HepG2 (cell line): Measurements from ENCODE around the gene FKBP14. TPM values are rescaled to one million over a fixed set of nuclear protein-coding genes. Genes with fewer than 3 reads are reported as not detected.

Source experiments
- ATAC-seq: fragments of 200-7000 bp; cut with Tn5 transposase; 3 replicates; pipeline ENCODE4 v1.9.1; 2020; ENCODE audit warnings: mild to moderate bottlenecking, moderate library complexity
- BruUV-seq: library from RNA; stranded (reverse); fragments of 400-500 nt; replicated peaks from 2 replicates; lab custom pipeline; 2021; lab: Mats Ljungman, UMichigan
- CTCF ChIA-PET: fragments of 300-600 bp; formaldehyde crosslinking; extraction: SDS; loops from one replicate; lab custom pipeline; 2021; ENCODE audit warnings: low total read pairs, inconsistent platforms, low intra/inter-chr PET ratio; lab: Yijun Ruan, JAX
- POLR2A ChIA-PET: fragments of 350-600 bp; sonication (Branson Sonifier 250); formaldehyde crosslinking; loops from one replicate; lab custom pipeline; 2020; ENCODE audit warnings: antibody characterized with exemption, inconsistent platforms; lab: Yijun Ruan, JAX
- DNase-seq: peaks from one replicate; pipeline ENCODE4 v3.0.0-alpha.2; 2015; ENCODE audit warnings: low spot score
- FAIRE-seq: peaks from 3 replicates; lab custom pipeline; 2011; peaks lifted over from hg19 to GRCh38; lab: Jason Lieb, UNC
- H2AFZ ChIP-seq: one replicate; pipeline ENCODE4 v1.6.1; 2011; ENCODE audit warnings: low read length, inconsistent platforms
- H3K27ac ChIP-seq: fragments of 300-600 bp; 3 replicates; pipeline ENCODE4 v1.8.0; 2011; ENCODE audit warnings: mixed run types, mild to moderate bottlenecking, mixed read lengths, low read length, inconsistent platforms; ENCODE audit not compliant: insufficient read depth; ENCODE audit errors: extremely low read length
- H3K27me3 ChIP-seq, 2 experiments: fragments of 200-600 bp in 1 of 2; 2 replicates in 1 of 2; 3 replicates in 1 of 2; pipeline versions ENCODE4 v1.6.0 to v1.8.0; 2011; ENCODE audit warnings: low read length in 2 of 2, mild to moderate bottlenecking in 2 of 2, moderate library complexity in 2 of 2, inconsistent platforms in 1 of 2; ENCODE audit not compliant: insufficient read depth in 2 of 2, control insufficient read depth in 1 of 2
- H3K36me3 ChIP-seq, 2 experiments: fragments of 200-600 bp in 1 of 2; replicated peaks in 1 of 2; 2 replicates in 1 of 2; 3 replicates in 1 of 2; pipeline versions ENCODE4 v1.5.1 to v1.8.0; 2011; ENCODE audit warnings: low read length in 2 of 2, inconsistent platforms in 1 of 2; ENCODE audit not compliant: insufficient read depth in 2 of 2, control insufficient read depth in 1 of 2
- H3K4me1 ChIP-seq: 2 replicates; pipeline ENCODE4 v1.5.1; 2012; ENCODE audit warnings: low read length, inconsistent platforms; ENCODE audit not compliant: insufficient read depth
- H3K4me2 ChIP-seq: 2 replicates; pipeline ENCODE4 v1.6.0; 2011; ENCODE audit warnings: low read depth, low read length, inconsistent platforms
- H3K4me3 ChIP-seq, 3 experiments: fragments of 200-600 bp in 1 of 3; sonication (generic), shearing (Covaris generic) in 1 of 3; replicated peaks in 1 of 3; 2 replicates each; pipeline ENCODE4 v1.5.1; 2011 to 2016; ENCODE audit warnings: low read length in 3 of 3, inconsistent platforms in 2 of 3, low read depth in 2 of 3, mild to moderate bottlenecking in 2 of 3, control low read depth in 1 of 3, mixed read lengths in 1 of 3; ENCODE audit not compliant: insufficient read depth in 1 of 3
- H3K79me2 ChIP-seq: one replicate; pipeline ENCODE4 v1.6.1; 2011; ENCODE audit warnings: low read length, inconsistent platforms; ENCODE audit not compliant: insufficient read depth
- H3K9ac ChIP-seq: 2 replicates; pipeline ENCODE4 v1.6.0; 2011; ENCODE audit warnings: mild to moderate bottlenecking, low read depth, low read length, inconsistent platforms; ENCODE audit not compliant: insufficient read depth
- H3K9me3 ChIP-seq: 2 replicates; pipeline ENCODE4 v1.5.1; 2012; ENCODE audit warnings: mild to moderate bottlenecking, low read length
- H4K20me1 ChIP-seq: 2 replicates; pipeline ENCODE4 v1.6.0; 2011; ENCODE audit warnings: inconsistent platforms, mild to moderate bottlenecking, low read length, moderate library complexity; ENCODE audit not compliant: insufficient read depth
- KMT2B ChIP-seq: IDR thresholded peaks from 2 replicates; pipeline ENCODE4 v1.6.1; 2016; ENCODE audit warnings: missing genetic modification reagents, missing compliant biosample characterization
- RCOR2 ChIP-seq: IDR thresholded peaks from 2 replicates; pipeline ENCODE4 v1.6.1; 2016; ENCODE audit warnings: missing biosample characterization, missing genetic modification reagents
- SRY ChIP-seq: sonication (generic); formaldehyde crosslinking; IDR thresholded peaks from 2 replicates; pipeline ENCODE4 v1.8.0; 2022; ENCODE audit warnings: mild to moderate bottlenecking, missing genetic modification reagents
- in situ Hi-C: cut with HindIII; loops from 2 replicates; pipeline ENCODE4 v1.10.0; 2017; ENCODE audit warnings: low pct_unique_long_range_greater_than_20kb; ENCODE audit not compliant: extremely low pct_ligation_motif_present
- intact Hi-C: fragments of 100-400 bp; cut with micrococcal nuclease; formaldehyde crosslinking; loops from one replicate; pipeline ENCODE4 v1.10.0; 2022; ENCODE audit not compliant: unreplicated experiment
- polyA plus RNA-seq, 8 experiments: library from polyadenylated mRNA; depleted of rRNA in 3 of 8; stranded (reverse) in 7 of 8; unstranded in 1 of 8; fragments of >200 nt; fragmentation: Illumina TruSeq in 4 of 8; extraction: Trizol in 4 of 8; gene quantifications; 2 replicates each; pipeline versions ENCODE4 v1.2.1 to v1.2.3, GENCODE V29; 2011 to 2016; ENCODE audit warnings: low read depth in 4 of 8, missing spikeins in 1 of 8, mixed read lengths in 1 of 8; ENCODE audit not compliant: insufficient read depth in 1 of 8
- total RNA-seq, 5 experiments: library from RNA; depleted of rRNA; stranded (reverse); fragments of >200 nt; fragmentation: Illumina TruSeq; extraction: Trizol; gene quantifications; 2 replicates each; pipeline ENCODE4 v1.2.3, GENCODE V29; 2016; ENCODE audit warnings: low read depth in 1 of 5
- TF ChIP-seq, protein P1 (sequence below), 2 experiments: fragments of 450-650 bp in 1 of 2; sonication (generic) in 1 of 2; formaldehyde crosslinking in 1 of 2; IDR thresholded peaks; 2 replicates each; pipeline versions ENCODE4 v1.6.1 to v1.8.0; 2016 to 2022; ENCODE audit warnings: antibody characterized with exemption in 1 of 2, mild to moderate bottlenecking in 1 of 2, missing genetic modification reagents in 1 of 2
- TF ChIP-seq, protein P2 (sequence below): sonication (generic); formaldehyde crosslinking; IDR thresholded peaks from 2 replicates; pipeline ENCODE4 v1.8.0; 2023; ENCODE audit warnings: mild to moderate bottlenecking, missing genetic modification reagents
- TF ChIP-seq, protein P3 (sequence below): sonication (generic); formaldehyde crosslinking; conservative IDR thresholded peaks from 2 replicates; pipeline ENCODE4 v1.5.0; 2020; ENCODE audit warnings: missing genetic modification reagents
- TF ChIP-seq, protein P4 (sequence below): sonication (generic); formaldehyde crosslinking; IDR thresholded peaks from 2 replicates; pipeline ENCODE4 v1.5.0; 2020; ENCODE audit warnings: missing genetic modification reagents

Gene FKBP14
- total and polyA plus RNA-seq, 2 of the 13 experiments (the other 11 are each of a cell fraction or from before 2014, with no cell fraction given) = 20.0 to 32.3 TPM

DNA sequence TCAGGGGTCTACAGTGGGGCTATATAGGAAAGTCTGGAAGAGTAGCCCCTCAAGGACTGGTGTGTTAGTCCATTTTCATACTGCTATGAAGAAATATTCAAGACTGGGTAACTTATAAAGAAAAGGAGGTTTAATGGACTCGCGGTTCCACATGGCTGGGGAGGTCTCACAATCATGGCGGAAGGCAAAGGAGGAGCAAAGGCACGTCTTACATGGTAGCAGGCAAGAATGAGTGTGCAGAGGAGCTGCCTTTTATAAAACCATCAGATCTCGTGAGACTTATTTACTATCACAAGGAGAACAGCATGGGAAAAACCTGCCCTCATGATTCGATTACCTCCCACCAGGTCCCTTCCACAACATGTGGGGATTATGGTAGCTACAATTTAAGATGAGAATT is 3.0 kb downstream of the FKBP14 start (continued):
- TF ChIP-seq, protein P1, sequence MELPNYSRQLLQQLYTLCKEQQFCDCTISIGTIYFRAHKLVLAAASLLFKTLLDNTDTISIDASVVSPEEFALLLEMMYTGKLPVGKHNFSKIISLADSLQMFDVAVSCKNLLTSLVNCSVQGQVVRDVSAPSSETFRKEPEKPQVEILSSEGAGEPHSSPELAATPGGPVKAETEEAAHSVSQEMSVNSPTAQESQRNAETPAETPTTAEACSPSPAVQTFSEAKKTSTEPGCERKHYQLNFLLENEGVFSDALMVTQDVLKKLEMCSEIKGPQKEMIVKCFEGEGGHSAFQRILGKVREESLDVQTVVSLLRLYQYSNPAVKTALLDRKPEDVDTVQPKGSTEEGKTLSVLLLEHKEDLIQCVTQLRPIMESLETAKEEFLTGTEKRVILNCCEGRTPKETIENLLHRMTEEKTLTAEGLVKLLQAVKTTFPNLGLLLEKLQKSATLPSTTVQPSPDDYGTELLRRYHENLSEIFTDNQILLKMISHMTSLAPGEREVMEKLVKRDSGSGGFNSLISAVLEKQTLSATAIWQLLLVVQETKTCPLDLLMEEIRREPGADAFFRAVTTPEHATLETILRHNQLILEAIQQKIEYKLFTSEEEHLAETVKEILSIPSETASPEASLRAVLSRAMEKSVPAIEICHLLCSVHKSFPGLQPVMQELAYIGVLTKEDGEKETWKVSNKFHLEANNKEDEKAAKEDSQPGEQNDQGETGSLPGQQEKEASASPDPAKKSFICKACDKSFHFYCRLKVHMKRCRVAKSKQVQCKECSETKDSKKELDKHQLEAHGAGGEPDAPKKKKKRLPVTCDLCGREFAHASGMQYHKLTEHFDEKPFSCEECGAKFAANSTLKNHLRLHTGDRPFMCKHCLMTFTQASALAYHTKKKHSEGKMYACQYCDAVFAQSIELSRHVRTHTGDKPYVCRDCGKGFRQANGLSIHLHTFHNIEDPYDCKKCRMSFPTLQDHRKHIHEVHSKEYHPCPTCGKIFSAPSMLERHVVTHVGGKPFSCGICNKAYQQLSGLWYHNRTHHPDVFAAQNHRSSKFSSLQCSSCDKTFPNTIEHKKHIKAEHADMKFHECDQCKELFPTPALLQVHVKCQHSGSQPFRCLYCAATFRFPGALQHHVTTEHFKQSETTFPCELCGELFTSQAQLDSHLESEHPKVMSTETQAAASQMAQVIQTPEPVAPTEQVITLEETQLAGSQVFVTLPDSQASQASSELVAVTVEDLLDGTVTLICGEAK (IDR thresholded peaks at IDR 0.05) = no peak
- TF ChIP-seq, protein P1 (CRISPR knock-in tag; IDR thresholded peaks at IDR 0.05) = no peak

DNA sequence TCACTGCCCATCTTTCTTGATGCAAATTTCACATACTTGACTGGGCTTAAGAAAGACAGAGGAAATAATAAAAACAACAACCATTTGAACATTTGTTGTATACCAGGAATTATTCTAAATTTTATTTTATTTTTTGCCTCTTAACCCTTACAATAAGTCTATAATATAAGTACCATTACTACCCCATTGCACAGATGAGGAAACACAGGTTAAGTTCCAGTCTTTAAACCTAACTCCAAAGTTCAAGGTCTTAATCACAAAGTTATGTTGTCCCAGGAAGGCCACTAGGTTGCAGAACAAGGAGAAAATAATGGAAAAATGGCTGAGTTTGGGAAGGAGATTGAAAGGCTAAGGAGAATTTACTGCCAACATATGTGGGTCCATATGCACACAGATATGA is 3.5 kb downstream of the FKBP14 start:
- Histone ChIP-seq H3K79me2 (peaks cover 44% of the 10 kb centered on the region), H3K27me3 (no peaks in the 10 kb centered on the region; a peak in 1 of 5 replicates), H2AFZ (no peak overlapping the region), H3K27ac (no peak overlapping the region), H3K4me3 (no peak overlapping the region; a peak in 1 of 6 replicates), H4K20me1 (no peaks in the 10 kb centered on the region), H3K36me3 (peaks cover 0 to 24% of the 10 kb centered on the region in 2 experiments; a peak in 3 of 5 replicates), H3K4me1 (peaks cover 33% of the 10 kb centered on the region), H3K9ac (no peak overlapping the region), H3K4me2 (peak overlapping the region; percentile 78), H3K9me3 (no peaks in the 10 kb centered on the region)
- in situ Hi-C loops (no loop called here), intact Hi-C loops (no loop called here)
- ChIA-PET POLR2A (no interaction called here), CTCF (no interaction called here)
- ATAC-seq (no peak), FAIRE-seq (no peak), DNase-seq (no peak)
- BruUV-seq = no TSS peak
- TF ChIP-seq SRY (no peak), RCOR2 (CRISPR knock-in tag) (peak; percentile 58; the same call in 1 of the 2 replicates), KMT2B (CRISPR knock-in tag) (no peak)
- TF ChIP-seq, protein P2, sequence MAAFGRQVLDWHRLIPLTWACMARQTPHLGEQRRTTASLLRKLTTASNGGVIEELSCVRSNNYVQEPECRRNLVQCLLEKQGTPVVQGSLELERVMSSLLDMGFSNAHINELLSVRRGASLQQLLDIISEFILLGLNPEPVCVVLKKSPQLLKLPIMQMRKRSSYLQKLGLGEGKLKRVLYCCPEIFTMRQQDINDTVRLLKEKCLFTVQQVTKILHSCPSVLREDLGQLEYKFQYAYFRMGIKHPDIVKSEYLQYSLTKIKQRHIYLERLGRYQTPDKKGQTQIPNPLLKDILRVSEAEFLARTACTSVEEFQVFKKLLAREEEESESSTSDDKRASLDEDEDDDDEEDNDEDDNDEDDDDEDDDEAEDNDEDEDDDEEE (CRISPR knock-in tag) = no peak
- TF ChIP-seq, protein P3, sequence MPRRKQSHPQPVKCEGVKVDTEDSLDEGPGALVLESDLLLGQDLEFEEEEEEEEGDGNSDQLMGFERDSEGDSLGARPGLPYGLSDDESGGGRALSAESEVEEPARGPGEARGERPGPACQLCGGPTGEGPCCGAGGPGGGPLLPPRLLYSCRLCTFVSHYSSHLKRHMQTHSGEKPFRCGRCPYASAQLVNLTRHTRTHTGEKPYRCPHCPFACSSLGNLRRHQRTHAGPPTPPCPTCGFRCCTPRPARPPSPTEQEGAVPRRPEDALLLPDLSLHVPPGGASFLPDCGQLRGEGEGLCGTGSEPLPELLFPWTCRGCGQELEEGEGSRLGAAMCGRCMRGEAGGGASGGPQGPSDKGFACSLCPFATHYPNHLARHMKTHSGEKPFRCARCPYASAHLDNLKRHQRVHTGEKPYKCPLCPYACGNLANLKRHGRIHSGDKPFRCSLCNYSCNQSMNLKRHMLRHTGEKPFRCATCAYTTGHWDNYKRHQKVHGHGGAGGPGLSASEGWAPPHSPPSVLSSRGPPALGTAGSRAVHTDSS (CRISPR knock-in tag) = no peak
- TF ChIP-seq, protein P4, sequence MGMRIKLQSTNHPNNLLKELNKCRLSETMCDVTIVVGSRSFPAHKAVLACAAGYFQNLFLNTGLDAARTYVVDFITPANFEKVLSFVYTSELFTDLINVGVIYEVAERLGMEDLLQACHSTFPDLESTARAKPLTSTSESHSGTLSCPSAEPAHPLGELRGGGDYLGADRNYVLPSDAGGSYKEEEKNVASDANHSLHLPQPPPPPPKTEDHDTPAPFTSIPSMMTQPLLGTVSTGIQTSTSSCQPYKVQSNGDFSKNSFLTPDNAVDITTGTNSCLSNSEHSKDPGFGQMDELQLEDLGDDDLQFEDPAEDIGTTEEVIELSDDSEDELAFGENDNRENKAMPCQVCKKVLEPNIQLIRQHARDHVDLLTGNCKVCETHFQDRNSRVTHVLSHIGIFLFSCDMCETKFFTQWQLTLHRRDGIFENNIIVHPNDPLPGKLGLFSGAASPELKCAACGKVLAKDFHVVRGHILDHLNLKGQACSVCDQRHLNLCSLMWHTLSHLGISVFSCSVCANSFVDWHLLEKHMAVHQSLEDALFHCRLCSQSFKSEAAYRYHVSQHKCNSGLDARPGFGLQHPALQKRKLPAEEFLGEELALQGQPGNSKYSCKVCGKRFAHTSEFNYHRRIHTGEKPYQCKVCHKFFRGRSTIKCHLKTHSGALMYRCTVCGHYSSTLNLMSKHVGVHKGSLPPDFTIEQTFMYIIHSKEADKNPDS (CRISPR knock-in tag) = no peak
